Activated naive CD4-positive, alpha-beta T cell treated with anti-CD3 and anti-CD28 coated beads, Interleukin-2, amount 50 U/mL, for 72 hours (primary cell): ENCODE measurements around the gene RGS4. TPM values are rescaled to one million over a fixed set of nuclear protein-coding genes. Genes with fewer than 3 reads are reported as not detected.

Experiments used
- ATAC-seq, 2 donors: fragments of 150-1000 bp; cut with Tn5 transposase; 2 replicates each; pipeline ENCODE4 v1.10.0; 2021; ENCODE audit warnings: mild to moderate bottlenecking in 2 of 2, moderate library complexity in 2 of 2
- DNase-seq, 2 donors: peaks; one replicate each; pipeline ENCODE4 v3.0.0; 2021 to 2022; ENCODE audit warnings: low spot score in 2 of 2
- H3K27ac Mint-ChIP-seq, 2 donors: one replicate each; pipeline ENCODE4 v1.8.0; 2022; ENCODE audit warnings: mild to moderate bottlenecking in 2 of 2, mixed read lengths in 2 of 2
- H3K36me3 Mint-ChIP-seq, 2 donors: one replicate each; pipeline ENCODE4 v1.8.0; 2022; ENCODE audit warnings: mixed read lengths in 2 of 2
- H3K9me3 Mint-ChIP-seq, 2 donors: one replicate each; pipeline ENCODE4 v1.8.0; 2022; ENCODE audit warnings: mixed read lengths in 2 of 2
- total RNA-seq, 2 donors: library from RNA; stranded (reverse); gene quantifications; one replicate each; pipeline ENCODE4 v1.2.3, GENCODE V29; 2022

Gene RGS4
- total RNA-seq, 2 donors from 2014 or later: not detected

DNA sequence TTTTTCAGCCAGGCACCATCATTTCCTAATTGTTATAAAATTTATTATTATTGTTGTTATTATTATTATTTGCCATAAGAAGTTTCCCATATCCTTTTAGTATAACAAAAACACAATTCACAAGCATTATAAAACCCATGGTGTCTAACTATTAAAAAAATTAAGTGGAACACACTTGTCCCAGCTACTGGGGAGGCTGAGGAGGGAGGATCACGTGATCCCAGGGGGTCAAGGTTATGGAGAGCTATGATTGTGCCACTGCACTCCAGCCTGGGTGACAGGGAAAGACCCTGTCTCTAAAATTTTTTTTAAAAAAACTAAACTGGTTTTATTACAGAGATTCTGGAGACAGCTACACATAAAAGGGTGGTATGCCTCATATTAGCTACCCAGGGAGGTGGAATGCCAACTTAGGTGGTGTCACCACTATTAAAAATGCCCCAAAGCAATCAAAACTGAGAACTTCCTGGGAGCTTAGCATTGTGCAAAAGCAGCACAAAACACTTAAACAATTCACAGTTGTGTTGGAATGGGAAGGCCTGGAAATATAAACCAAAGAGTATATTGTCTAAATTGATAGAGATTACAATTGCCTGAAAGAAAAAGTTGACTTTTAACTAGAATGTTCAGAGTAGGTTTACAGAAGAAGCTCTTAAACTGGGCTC is 8.7 kb upstream of the RGS4 start:
- Mint-ChIP-seq H3K27ac (no peak overlapping the region), H3K36me3 (no peaks in the 10 kb centered on the region), H3K9me3 (no peaks in the 10 kb centered on the region)
- no peak for DNase-seq
- no peak for ATAC-seq

DNA sequence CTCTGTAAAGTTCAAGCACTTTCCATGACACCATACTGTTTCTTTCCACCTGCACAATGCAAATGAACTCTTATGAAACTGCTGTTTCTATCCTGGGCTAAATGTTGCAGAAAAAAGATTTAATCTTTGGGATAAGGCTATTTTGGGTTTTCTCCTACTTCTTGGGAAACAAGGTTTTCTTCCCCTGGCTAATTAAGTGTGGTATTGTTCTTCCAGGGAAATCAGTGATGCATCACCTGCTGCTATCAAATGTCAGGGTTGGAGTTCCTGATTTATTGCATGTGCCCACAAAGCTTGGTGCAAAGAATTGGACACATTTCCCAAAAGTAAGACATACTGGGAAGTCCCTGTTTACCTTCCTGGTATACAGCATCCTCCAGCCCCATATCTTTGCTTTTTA is 6.0 kb upstream of the RGS4 start:
- no peak for DNase-seq

DNA sequence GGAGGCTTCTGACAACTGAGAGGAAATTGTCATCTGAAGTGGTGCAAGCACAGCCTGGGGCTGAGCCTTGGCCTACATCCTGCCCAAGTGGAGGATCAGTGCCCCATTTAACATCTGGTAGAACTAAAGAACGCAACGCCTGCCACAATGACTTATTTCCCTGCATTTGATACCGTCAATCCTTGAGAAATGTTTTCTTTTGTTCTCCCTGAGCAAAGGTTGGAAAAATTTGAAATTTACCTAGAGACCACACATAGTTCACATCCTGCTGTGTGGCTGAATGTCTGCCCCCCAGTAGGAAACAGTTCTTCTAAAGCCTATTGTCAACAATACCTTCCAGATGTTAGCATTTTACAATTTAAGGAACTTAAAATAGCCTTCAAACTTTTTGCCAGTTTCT is 5.6 kb upstream of the RGS4 start:
- Mint-ChIP-seq H3K36me3 (no peaks in the 10 kb centered on the region), H3K27ac (no peak overlapping the region), H3K9me3 (no peaks in the 10 kb centered on the region)
- ATAC-seq (no peak), DNase-seq (no peak)

More for the DNA sequence above, 6.0 kb upstream of the RGS4 start:
- ATAC-seq: no peak
- Mint-ChIP-seq H3K27ac (no peak overlapping the region), H3K9me3 (no peaks in the 10 kb centered on the region), H3K36me3 (no peaks in the 10 kb centered on the region)

DNA sequence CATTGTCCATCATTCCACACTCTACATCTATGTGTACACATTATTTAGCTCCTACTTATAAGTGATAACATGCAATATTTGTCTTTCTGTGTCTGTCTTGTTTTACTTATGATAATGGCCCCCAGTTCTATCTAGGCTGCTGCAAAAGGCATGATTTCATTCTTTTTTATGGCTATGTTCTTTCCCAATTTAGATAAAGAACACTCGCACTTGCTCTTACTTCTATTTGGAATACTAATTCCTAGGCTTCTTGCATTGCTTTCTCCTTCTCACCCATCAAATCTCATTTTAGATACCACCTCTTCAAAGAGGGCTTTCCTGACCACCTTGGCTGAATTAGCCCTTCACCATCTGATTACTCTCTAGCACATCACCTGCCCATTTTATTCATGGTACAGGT is 3.0 kb upstream of the RGS4 start:
- ATAC-seq (no peak), DNase-seq (no peak)
- Mint-ChIP-seq H3K27ac (no peak overlapping the region), H3K36me3 (no peaks in the 10 kb centered on the region), H3K9me3 (no peaks in the 10 kb centered on the region)

DNA sequence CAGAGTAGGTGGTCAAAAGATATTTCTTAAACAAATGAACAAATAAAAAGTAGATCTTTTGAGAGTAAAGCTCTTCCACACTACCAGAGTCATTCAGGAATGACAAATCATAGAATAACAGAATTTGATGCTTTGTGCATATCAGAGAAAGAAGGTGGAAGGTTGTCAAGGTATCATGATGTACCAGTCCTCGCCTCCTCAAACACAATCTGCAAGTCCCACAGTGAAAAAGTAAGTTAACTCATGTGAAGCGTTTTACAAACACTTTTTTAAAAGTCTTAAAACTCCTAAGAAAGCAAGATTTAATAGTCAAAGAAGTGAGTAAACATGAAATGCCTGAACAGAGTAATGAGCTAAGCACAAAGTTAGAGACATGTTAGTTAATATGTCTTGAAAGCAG is 2.5 kb upstream of the RGS4 start:
- Mint-ChIP-seq H3K27ac (no peak overlapping the region), H3K9me3 (no peaks in the 10 kb centered on the region), H3K36me3 (no peaks in the 10 kb centered on the region)
- ATAC-seq (no peak), DNase-seq (no peak)

DNA sequence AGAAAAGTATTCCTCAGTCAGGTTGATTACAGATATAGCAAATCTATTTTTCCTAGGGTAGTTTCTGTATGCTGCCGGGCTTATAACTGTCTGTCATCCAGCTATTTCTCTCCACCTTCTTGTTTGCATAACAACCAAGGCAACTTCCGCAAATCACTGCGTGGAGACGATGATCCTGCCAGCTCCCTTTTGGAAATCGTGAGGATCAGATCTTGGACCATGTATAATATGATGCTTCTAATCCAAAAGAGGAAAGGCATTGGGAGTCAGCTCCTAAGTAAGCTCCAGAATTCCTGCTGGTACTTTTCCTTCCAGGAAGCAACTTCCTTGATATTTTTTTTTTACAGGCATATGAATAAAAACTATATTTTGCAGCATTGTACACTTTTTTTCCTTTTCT is 445 bp upstream of the RGS4 start:
- H3K27ac Mint-ChIP-seq: no peak overlapping the region
- H3K9me3 Mint-ChIP-seq: no peaks in the 10 kb centered on the region
- ATAC-seq: no peak
- no peaks in the 10 kb centered on the region for H3K36me3 Mint-ChIP-seq
- DNase-seq: no peak

DNA sequence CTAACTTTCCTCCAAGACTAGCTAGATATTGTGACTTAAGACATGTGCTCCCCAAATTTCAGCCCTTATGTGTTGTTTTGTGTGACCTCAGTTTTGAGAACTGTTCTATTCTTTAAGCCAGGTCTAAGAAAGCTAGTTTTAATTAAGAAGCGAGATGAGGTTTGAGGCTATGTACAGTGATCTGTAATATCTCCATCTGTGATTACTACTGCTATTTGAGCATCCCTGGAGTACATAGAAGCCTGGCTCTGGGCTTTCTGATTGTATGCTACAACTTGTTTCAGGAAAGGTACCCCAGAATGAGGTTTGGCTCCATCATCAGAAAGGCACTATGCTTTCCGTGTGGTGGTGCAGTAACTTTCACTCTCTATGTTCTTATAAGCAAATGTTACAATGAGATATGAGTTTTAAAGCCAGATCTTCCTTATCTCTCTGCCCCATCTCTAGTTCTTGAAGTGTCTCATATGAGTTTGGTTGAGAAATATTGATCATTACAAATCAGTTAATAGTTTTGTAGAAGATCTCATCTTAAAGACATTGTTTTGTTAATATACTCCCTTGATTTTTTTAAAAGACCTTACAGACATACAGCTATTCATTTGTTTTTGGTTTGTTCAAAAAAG is 605 bp downstream of the RGS4 start:
- no peaks in the 10 kb centered on the region for H3K36me3 Mint-ChIP-seq
- no peak for ATAC-seq

DNA sequence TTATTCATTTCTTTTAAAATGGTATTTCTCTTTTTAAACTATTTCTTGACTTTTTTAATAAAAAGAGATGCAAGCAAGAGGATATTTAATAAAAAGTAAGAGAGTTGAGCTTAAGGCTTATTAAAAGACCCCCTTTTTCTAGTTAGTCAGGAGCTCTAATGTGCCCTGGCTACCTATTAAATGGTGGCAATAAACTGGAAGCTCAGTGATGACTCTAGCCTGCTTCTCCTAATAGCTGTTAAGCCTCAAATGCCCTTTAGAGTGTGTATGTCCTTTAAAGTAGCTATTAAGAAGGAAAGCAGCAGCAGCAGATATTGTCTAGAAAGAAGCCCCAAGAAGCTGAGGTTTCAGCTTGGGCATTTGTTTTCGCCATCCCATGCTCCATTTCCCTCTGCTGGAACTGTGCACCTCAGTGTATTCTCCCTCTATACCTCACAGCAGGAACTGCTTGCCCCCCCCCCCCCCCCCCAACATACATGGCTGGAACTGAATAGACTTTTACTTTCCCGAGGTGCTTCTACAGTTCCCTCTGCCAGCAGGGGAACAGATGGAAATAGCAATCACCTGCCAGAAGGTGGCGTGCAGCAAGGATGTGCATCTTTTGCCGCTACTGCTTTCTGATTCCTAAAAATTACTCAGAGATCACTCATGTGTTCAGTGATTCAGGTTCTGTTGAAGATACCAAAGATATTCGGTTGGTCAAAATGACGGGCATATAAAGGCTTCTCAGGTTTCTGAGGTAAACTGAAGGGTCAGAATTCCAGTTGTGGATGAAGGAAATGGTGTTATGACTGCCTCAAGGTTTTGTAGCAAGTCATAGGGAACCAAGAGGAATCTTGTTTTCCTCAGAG is 2.5 kb downstream of the RGS4 start:
- Mint-ChIP-seq H3K27ac (no peak overlapping the region), H3K9me3 (no peaks in the 10 kb centered on the region), H3K36me3 (no peaks in the 10 kb centered on the region)
- DNase-seq (peak in 1 of 2 donors; percentile 37), ATAC-seq (peak in 1 of 2 donors; percentile 58)

More for the DNA sequence above, 605 bp downstream of the RGS4 start:
- H3K9me3 Mint-ChIP-seq: no peaks in the 10 kb centered on the region
- DNase-seq: no peak
- no peak overlapping the region for H3K27ac Mint-ChIP-seq

DNA sequence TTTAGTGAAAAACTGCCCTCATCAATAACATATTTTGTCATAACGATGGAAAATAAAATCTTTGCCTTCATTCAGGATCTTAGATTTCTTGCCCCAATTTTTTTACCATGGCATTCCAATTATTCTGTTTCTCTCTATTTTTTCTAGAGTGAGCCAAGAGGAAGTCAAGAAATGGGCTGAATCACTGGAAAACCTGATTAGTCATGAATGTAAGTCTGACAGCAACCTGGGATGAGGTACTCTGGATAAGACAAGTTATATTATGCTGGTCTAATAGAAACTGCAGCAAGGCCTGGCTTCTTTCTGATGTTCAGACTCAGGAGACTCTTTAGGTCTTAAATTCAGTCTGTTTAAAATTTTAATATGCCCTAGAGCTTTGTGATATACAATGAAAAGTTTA is 3.5 kb downstream of the RGS4 start:
- ATAC-seq (no peak), DNase-seq (no peak)
- no peaks in the 10 kb centered on the region for H3K36me3 Mint-ChIP-seq
- H3K9me3 Mint-ChIP-seq: no peaks in the 10 kb centered on the region
- no peak overlapping the region for H3K27ac Mint-ChIP-seq

DNA sequence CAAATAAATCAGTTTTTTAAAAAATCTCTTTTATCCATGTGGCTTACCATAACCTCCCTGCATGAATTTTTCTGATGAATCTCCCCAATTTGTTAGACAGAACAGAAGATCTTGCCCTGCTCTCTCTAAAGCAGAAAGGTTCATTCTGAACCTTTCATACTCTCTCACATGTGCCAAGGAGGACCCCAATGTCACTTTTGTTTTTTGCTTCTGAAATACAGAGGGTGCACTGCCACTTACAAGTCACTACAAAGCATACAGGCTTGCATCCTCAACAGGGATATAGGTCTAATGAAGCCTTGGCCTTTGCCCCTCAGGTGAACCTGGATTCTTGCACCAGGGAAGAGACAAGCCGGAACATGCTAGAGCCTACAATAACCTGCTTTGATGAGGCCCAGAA is 4.8 kb downstream of the RGS4 start:
- no peak overlapping the region for H3K27ac Mint-ChIP-seq
- no peak for ATAC-seq
- H3K9me3 Mint-ChIP-seq: no peaks in the 10 kb centered on the region
- no peaks in the 10 kb centered on the region for H3K36me3 Mint-ChIP-seq
- DNase-seq: no peak

DNA sequence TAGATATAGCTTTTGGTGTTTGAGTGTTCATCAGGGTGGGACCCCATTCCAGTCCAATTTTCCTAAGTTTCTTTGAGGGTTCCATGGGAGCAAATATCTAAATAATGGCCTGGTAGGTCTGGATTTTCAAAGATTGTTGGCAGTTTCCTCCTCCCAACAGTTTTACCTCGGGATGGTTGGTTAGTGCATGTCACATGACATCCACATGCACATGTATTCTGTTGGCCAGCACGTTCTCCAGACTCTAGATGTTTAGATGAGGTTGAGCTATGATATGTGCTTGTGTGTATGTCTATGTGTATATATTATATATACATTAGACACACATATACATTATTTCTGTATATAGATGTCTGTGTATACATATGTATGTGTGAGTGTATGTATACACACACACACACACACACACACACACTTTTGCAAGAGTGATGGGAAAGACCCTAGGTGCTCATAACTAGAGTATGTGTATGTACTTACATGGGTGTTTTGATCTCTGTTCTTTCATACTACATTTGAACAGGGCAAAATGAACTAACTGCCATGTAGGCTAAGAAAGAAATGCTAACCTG is 5.6 kb downstream of the RGS4 start:
- Mint-ChIP-seq H3K36me3 (no peaks in the 10 kb centered on the region), H3K9me3 (no peaks in the 10 kb centered on the region), H3K27ac (no peak overlapping the region)
- ATAC-seq: no peak
- no peak for DNase-seq

DNA sequence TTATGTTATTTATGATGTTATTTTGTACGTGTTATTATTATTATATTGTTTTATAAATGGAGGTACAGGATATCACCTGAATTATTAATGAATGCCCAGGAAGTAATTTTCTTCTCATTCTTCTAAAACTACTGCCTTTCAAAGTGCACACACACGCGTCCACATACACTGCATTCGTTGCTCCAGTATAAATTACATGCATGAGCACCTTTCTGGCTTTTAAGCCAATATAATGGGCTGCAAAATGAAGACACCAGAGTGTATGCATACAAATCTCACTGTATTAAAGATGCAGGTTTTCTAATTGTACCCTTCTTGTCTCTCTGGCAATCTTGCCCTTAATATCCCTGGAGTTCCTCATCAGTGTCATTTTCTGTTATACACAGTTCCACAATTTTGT is 6.9 kb downstream of the RGS4 start:
- Mint-ChIP-seq H3K27ac (no peak overlapping the region), H3K9me3 (no peaks in the 10 kb centered on the region), H3K36me3 (no peaks in the 10 kb centered on the region)
- no peak for ATAC-seq
- no peak for DNase-seq

DNA sequence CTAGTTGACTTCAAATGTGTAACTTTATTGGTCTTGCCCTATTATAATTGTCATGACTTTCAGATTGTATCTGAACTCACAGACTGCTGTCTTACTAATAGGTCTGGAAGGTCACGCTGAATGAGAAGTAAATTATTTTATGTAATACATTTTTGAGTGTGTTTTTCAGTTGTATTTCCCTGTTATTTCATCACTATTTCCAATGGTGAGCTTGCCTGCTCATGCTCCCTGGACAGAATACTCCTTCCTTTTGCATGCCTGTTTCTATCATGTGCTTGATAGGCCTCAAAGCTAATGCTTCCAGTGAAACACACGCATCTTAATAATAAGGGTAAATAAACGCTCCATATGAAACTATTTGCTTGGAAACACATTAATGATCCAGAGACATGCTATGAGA is 7.3 kb downstream of the RGS4 start:
- ATAC-seq (no peak), DNase-seq (no peak)
- Mint-ChIP-seq H3K36me3 (no peaks in the 10 kb centered on the region), H3K27ac (no peak overlapping the region), H3K9me3 (no peaks in the 10 kb centered on the region)

DNA sequence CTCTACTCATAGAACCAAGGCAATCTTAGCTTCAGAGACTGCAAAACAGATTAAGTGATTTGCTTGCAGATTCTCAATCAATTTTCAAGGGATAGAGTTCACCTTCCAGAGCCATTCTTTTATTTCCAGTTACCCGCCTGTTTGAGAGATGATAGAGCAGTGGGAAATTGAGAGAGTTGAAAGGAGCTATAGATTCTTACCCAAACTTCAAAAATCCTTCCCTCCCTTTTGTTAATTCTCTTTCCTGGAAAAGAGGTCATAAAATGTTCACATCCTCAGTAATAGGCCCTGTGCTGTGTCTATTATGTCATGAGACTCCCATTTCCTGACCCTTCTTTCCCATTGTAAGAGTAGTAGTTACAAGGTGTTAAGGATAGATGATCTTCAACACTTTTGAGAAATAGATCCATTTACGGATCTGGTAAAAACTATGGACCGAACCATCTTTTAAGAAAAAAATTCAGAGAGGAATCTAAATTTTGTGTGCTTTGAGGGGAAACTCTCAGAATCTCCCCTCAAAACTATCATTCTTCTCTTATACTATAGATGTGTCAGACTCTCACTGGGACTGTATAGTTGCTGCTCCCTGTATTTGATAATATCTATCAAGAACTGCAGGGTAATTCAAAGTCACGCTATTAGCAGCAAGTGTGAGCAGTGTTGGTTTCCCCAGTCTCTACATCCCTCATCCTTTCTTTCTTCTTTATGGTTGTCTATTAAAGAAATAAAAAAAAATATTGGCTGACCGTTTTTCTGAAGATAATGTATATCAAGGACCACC is 8.0 kb downstream of the RGS4 start:
- no peak for ATAC-seq
- no peak for DNase-seq
- H3K9me3 Mint-ChIP-seq: no peaks in the 10 kb centered on the region
- H3K36me3 Mint-ChIP-seq: no peaks in the 10 kb centered on the region
- H3K27ac Mint-ChIP-seq: no peak overlapping the region

DNA sequence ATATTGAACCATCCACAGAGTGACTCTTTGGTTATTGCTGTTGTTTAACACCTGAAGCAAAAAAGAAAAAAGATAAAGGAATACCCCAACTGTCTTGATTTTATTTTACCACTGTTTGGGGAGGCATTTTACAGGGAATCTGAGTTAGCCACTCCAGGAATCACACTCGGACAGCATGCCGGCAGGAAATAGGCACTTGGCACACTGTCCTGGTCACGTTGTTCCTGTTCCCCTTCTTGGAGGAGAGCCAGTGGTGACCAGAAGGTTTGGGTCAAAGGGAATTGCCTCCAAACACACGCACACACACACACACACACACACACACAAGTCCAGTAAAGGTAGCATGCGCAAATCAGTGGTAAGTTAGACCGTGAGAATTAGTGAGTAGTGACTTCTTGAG is 13.8 kb downstream of the RGS4 start:
- no peaks in the 10 kb centered on the region for H3K9me3 Mint-ChIP-seq

DNA sequence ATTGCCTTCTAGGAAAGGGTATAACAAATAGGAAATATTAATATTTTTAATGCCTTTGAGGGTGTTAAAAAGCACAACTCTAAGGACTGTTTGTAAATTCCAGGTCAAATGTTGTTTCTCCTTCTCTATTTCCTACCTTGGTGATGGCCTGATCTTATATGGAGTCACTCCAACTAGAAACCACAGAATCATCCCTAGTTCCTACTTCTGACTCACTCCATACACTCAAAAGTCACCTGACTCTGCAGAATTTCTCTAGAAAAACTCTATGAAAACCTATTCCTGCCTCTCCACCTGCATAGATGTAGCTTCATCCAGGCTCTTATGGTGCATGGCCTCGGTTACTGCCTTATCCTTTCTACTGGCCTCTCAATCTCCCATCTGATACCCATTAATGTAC is 14.5 kb downstream of the RGS4 start:
- Mint-ChIP-seq H3K9me3 (no peaks in the 10 kb centered on the region), H3K27ac (no peak overlapping the region), H3K36me3 (no peaks in the 10 kb centered on the region)
- no peak for ATAC-seq
- no peak for DNase-seq

More for the DNA sequence above, 13.8 kb downstream of the RGS4 start:
- Mint-ChIP-seq H3K27ac (no peak overlapping the region), H3K36me3 (no peaks in the 10 kb centered on the region)
- ATAC-seq: no peak
- no peak for DNase-seq

DNA sequence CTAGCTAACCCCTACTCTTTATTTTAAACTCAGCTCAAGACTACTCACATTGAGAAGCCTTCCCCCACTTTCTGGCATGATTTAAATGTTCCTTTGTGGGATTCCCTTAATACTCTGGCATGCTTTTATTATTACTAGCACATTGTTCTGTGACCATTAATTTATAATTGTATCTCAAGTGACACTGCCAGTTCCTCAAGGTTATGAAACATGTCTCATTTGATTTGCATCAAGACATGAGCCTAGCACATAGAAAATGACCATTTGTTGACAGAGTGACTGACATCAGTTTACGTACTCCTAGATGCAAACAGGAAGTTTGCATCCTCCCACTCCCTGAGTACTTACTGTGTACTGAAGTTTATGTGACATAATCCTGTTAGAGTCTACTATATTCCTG is 15.2 kb downstream of the RGS4 start:
- H3K9me3 Mint-ChIP-seq: no peaks in the 10 kb centered on the region
- DNase-seq (no peak), ATAC-seq (no peak)
- H3K36me3 Mint-ChIP-seq: no peaks in the 10 kb centered on the region
- no peak overlapping the region for H3K27ac Mint-ChIP-seq
